T-helper 9 cell (primary cell): ENCODE measurements around the gene DDX10.

ENCODE experiments used
- DNase-seq: peaks from one replicate; pipeline ENCODE4 v3.0.0-alpha.2; 2020

The DDX10 gene

GRCh38 chr11:108947654-108948570 is 283.0 kb downstream of the DDX10 start:
- DNase-seq = no peak

GRCh38 chr11:108958368-108959104 is 293.7 kb downstream of the DDX10 start:
- DNase-seq = no peak

- DNase-seq = no peak
Measured at GRCh38 chr11:108959105-108959761, 294.4 kb downstream of the DDX10 start.

GRCh38 chr11:108959874-108960273 is 295.0 kb downstream of the DDX10 start:
- DNase-seq = no peak

GRCh38 chr11:108960501-108960900 is 295.6 kb downstream of the DDX10 start:
- DNase-seq = no peak

- DNase-seq = no peak
Measured at GRCh38 chr11:108961095-108961494, 296.2 kb downstream of the DDX10 start.

GRCh38 chr11:108963118-108963517 is 298.2 kb downstream of the DDX10 start:
- no peak for DNase-seq

GRCh38 chr11:108965306-108966001 is 300.6 kb downstream of the DDX10 start:
- DNase-seq = no peak

- no peak for DNase-seq
Measured at GRCh38 chr11:108966206-108966605, 301.3 kb downstream of the DDX10 start.

GRCh38 chr11:108966978-108967377 is 302.1 kb downstream of the DDX10 start:
- no peak for DNase-seq

- DNase-seq = no peak
Measured at GRCh38 chr11:108967571-108967970, 302.7 kb downstream of the DDX10 start.

GRCh38 chr11:108970221-108970991 is 305.5 kb downstream of the DDX10 start:
- no peak for DNase-seq

GRCh38 chr11:108973402-108974162 is 308.7 kb downstream of the DDX10 start:
- no peak for DNase-seq

- no peak for DNase-seq
Measured at GRCh38 chr11:108975026-108975425, 310.2 kb downstream of the DDX10 start.

- DNase-seq = no peak
Measured at GRCh38 chr11:108975641-108976071, 310.8 kb downstream of the DDX10 start.

GRCh38 chr11:108983636-108984420 is 319.0 kb downstream of the DDX10 start:
- DNase-seq = no peak

- DNase-seq = no peak
Measured at GRCh38 chr11:108984523-108984922, 319.7 kb downstream of the DDX10 start.

- no peak for DNase-seq
Measured at GRCh38 chr11:108985236-108985944, 320.5 kb downstream of the DDX10 start.

- no peak for DNase-seq
Measured at GRCh38 chr11:108985945-108986279, 321.0 kb downstream of the DDX10 start.
